CD4-positive, alpha-beta memory T cell (primary cell): ENCODE results near the gene TNMD. TPM values are rescaled to one million over a fixed set of nuclear protein-coding genes. Genes with fewer than 3 reads are reported as not detected.

ENCODE experiments used
- CTCF ChIA-PET: fragments of 350-600 bp; sonication (Branson Sonifier 250); formaldehyde crosslinking; loops from one replicate; lab custom pipeline; 2021; ENCODE audit warnings: inconsistent platforms; ENCODE audit not compliant: partially characterized antibody; lab: Charles Lee
- POLR2A ChIA-PET: fragments of 350-600 bp; sonication (Branson Sonifier 250); formaldehyde crosslinking; loops from one replicate; lab custom pipeline; 2021; ENCODE audit not compliant: partially characterized antibody; lab: Charles Lee
- DNase-seq, 5 donors: peaks; one replicate each; pipeline versions ENCODE4 v3.0.0 to v3.0.0-alpha.2; 2020 to 2022; ENCODE audit warnings: mixed read lengths in 1 of 5
- H3K27ac ChIP-seq: one replicate; pipeline ENCODE4 v1.7.0; 2013; ENCODE audit warnings: low read depth, low read length
- H3K27me3 ChIP-seq: 2 replicates; pipeline ENCODE4 v1.7.0; 2013; ENCODE audit warnings: mild to moderate bottlenecking, low read length, moderate library complexity; ENCODE audit not compliant: insufficient read depth
- H3K36me3 ChIP-seq: 2 replicates; pipeline ENCODE4 v1.7.0; 2013; ENCODE audit warnings: mild to moderate bottlenecking, low read length, moderate library complexity; ENCODE audit not compliant: insufficient read depth
- H3K4me1 ChIP-seq: 2 replicates; pipeline ENCODE4 v1.7.0; 2013; ENCODE audit warnings: mild to moderate bottlenecking, low read length, moderate library complexity; ENCODE audit not compliant: insufficient read depth
- H3K4me3 ChIP-seq, 2 donors: one replicate each; pipeline ENCODE4 v1.7.0; 2013; ENCODE audit warnings: low read length in 2 of 2, mild to moderate bottlenecking in 1 of 2
- H3K9me3 ChIP-seq, 2 donors: one replicate each; pipeline ENCODE4 v1.7.0; 2013; ENCODE audit warnings: low read length in 2 of 2, control low read depth in 1 of 2; ENCODE audit not compliant: control insufficient read depth in 1 of 2
- H3K27ac Mint-ChIP-seq, 7 donors: one replicate each; pipeline ENCODE4 v1.8.0; 2020 to 2021; ENCODE audit warnings: mixed read lengths in 7 of 7, mild to moderate bottlenecking in 6 of 7, inconsistent platforms in 3 of 7, moderate library complexity in 3 of 7
- H3K27me3 Mint-ChIP-seq, 2 donors: one replicate each; pipeline ENCODE4 v1.8.0; 2020 to 2021; ENCODE audit warnings: mixed read lengths in 2 of 2
- H3K36me3 Mint-ChIP-seq, 2 donors: one replicate each; pipeline ENCODE4 v1.8.0; 2020 to 2021; ENCODE audit warnings: mixed read lengths in 2 of 2, inconsistent platforms in 1 of 2, mild to moderate bottlenecking in 1 of 2
- H3K4me1 Mint-ChIP-seq, 4 donors: one replicate each; pipeline ENCODE4 v1.8.0; 2020 to 2021; ENCODE audit warnings: mixed read lengths in 4 of 4, mild to moderate bottlenecking in 1 of 4
- H3K4me3 Mint-ChIP-seq, 8 donors: one replicate each; pipeline ENCODE4 v1.8.0; 2020 to 2021; ENCODE audit warnings: mixed read lengths in 8 of 8, mild to moderate bottlenecking in 7 of 8, moderate library complexity in 6 of 8, inconsistent platforms in 3 of 8
- H3K9me3 Mint-ChIP-seq, 8 donors: one replicate each; pipeline ENCODE4 v1.8.0; 2020 to 2021; ENCODE audit warnings: mixed read lengths in 8 of 8, mild to moderate bottlenecking in 5 of 8, inconsistent platforms in 3 of 8, moderate library complexity in 1 of 8
- intact Hi-C: fragments of 100-400 bp; cut with micrococcal nuclease; formaldehyde crosslinking; loops from one replicate; pipeline ENCODE4 v1.15.1; 2023
- polyA plus RNA-seq, 2 donors: library from polyadenylated mRNA; unstranded; fragments of 300-500 nt; fragmentation: Illumina TruSeq; gene quantifications; one replicate each; pipeline ENCODE4 v1.2.3, GENCODE V29; 2021
- total RNA-seq, 2 experiments: library from RNA; stranded (reverse); gene quantifications; one replicate each; pipeline ENCODE4 v1.2.3, GENCODE V29; 2021

Gene TNMD
- total and polyA plus RNA-seq, 4 experiments from 2014 or later = not detected

DNA sequence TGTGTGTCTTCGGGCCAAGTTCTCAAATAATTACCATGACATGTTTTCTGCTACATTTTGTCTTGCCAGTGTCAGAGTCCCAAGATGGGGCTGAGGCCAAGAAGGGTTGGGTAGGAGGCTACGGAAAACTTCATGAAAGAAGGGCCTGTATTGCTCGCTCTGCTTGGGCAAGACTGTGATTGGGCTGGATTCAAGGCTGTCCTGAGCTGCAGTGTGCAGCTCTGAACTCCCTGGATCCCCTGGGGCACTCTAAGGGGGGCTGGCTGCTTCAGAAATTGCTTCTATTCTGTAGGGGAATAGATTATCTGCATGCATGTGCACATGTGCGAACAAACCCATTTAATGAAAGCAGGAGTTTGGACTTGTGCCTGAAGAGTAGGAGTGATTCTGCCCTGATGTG, 38.3 kb downstream of the TNMD start:
- POLR2A ChIA-PET = no interaction called here
- no peak overlapping the region for H3K4me3 Mint-ChIP-seq
- Histone ChIP-seq H3K36me3 (no peaks in the 10 kb centered on the region), H3K4me1 (peaks cover 11% of the 10 kb centered on the region), H3K9me3 (no peaks in the 10 kb centered on the region), H3K27ac (no peak overlapping the region), H3K27me3 (no peaks in the 10 kb centered on the region), H3K4me3 (no peak overlapping the region)
- H3K27me3 Mint-ChIP-seq = no peaks in the 10 kb centered on the region
- CTCF ChIA-PET = no interaction called here
- H3K4me1 Mint-ChIP-seq = peaks cover 6 to 11% (median 10%) of the 10 kb centered on the region in 4 donors
- intact Hi-C loops = no loop called here
- no peak for DNase-seq
- no peak overlapping the region for H3K27ac Mint-ChIP-seq
- peaks cover 0 to 2% (median 0%) of the 10 kb centered on the region in 8 donors for H3K9me3 Mint-ChIP-seq
- H3K36me3 Mint-ChIP-seq = no peaks in the 10 kb centered on the region

DNA sequence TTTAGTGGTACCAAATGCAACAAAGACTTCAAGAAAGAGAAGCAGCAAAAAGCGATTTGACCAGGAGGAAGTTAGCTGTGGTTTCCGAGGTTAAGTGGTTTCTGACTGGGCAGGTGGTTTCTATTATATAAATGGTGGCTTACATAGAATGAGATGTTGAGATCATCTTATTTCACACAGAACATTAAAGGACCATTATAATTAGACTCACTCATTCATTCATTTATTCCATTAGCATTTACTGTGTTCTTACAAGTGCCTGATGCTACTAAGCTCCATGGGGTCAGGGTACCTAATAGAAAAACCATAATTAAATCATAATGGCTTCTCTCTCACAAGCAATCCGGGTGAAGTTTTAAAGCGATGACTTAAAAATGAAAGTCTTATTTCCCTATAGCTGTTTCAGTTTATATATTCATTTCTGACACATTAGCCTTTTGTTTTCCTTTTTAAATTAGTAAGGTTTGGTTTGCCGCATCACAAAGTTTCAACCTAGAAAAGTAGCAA, 41.3 kb downstream of the TNMD start:
- intact Hi-C loops = no loop called here
- peaks cover 11% of the 10 kb centered on the region for H3K4me1 ChIP-seq
- H3K27ac Mint-ChIP-seq = peak overlapping the region in 1 of 7 donors; percentile 35
- H3K36me3 Mint-ChIP-seq = peaks cover 0 to 3% of the 10 kb centered on the region in 2 donors
- peak overlapping the region in 4 of 8 donors; percentile 13 to 41 (median 32) for H3K4me3 Mint-ChIP-seq
- no peaks in the 10 kb centered on the region for H3K36me3 ChIP-seq
- ChIA-PET CTCF (no interaction called here), POLR2A (no interaction called here)
- peak in 4 of 5 donors; percentile 4 to 22 (median 14) for DNase-seq
- no peak overlapping the region for H3K4me3 ChIP-seq
- H3K27me3 Mint-ChIP-seq = no peaks in the 10 kb centered on the region
- no peak overlapping the region for H3K27ac ChIP-seq
- H3K9me3 ChIP-seq = no peaks in the 10 kb centered on the region
- H3K9me3 Mint-ChIP-seq = peaks cover 0 to 2% (median 0%) of the 10 kb centered on the region in 8 donors
- no peaks in the 10 kb centered on the region for H3K27me3 ChIP-seq
- H3K4me1 Mint-ChIP-seq = peaks cover 6 to 11% (median 10%) of the 10 kb centered on the region in 4 donors

DNA sequence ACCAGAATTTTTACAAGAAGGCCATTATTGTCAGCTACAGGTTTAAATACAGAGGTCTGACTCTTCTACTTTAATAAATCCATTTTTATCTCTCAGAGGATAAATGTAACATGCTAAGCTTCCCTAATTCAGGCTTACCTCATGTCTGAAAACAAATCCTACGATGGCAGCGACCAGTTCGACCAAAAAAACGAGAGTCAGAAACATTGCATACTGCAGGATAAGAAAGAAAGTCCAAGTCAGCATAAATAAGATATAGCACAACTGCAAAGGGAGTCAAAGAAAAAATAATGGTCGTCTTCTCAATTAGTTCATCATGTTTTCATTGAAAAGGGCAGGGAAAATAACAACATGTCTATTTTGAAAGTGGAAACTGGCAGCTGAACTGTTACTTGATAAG, 50.3 kb downstream of the TNMD start:
- Mint-ChIP-seq H3K4me1 (peaks cover 0 to 18% (median 7%) of the 10 kb centered on the region in 4 donors), H3K27me3 (no peaks in the 10 kb centered on the region), H3K4me3 (peak overlapping the region in 1 of 8 donors; percentile 36), H3K27ac (peak overlapping the region in 2 of 7 donors; percentile 9 to 65), H3K9me3 (no peaks in the 10 kb centered on the region), H3K36me3 (no peaks in the 10 kb centered on the region)
- Histone ChIP-seq H3K4me1 (peaks cover 8% of the 10 kb centered on the region), H3K4me3 (no peak overlapping the region), H3K9me3 (no peaks in the 10 kb centered on the region), H3K36me3 (no peaks in the 10 kb centered on the region), H3K27me3 (no peaks in the 10 kb centered on the region), H3K27ac (no peak overlapping the region)
- DNase-seq = no peak
- CTCF ChIA-PET = interaction anchor here (1.2 kb wide), 1 partner anchor 11 kb away, joined by 3 read pairs; no protein-coding TSS in a partner anchor
- intact Hi-C loops = no loop called here
- POLR2A ChIA-PET = no interaction called here

DNA sequence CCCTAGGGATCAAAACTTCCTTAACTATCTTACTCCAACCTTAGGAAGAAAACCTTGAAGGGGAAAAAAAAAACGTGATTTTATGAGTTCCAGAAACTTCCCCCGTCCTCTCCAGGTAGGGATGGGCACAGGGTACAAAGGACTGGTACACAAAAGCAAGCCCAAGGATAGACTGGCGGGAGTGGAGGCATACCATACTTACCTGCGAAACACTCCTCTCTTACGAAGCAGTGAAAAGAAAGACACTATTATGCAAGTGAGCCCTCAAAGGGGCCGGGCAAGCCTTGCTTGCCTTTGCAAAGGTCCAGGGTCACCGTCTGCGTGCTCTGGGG, 51.2 kb downstream of the TNMD start:
- Mint-ChIP-seq H3K27ac (peak overlapping the region in 2 of 7 donors; percentile 0 to 31), H3K9me3 (no peaks in the 10 kb centered on the region), H3K27me3 (no peaks in the 10 kb centered on the region), H3K36me3 (no peaks in the 10 kb centered on the region), H3K4me1 (peaks cover 0 to 18% (median 7%) of the 10 kb centered on the region in 4 donors), H3K4me3 (peak overlapping the region; percentile 64 to 97 (median 94))
- DNase-seq = no peak
- POLR2A ChIA-PET = interaction anchor here (1.0 kb wide), 1 partner anchor 1518 kb away, joined by 3 read pairs; no protein-coding TSS in a partner anchor
- intact Hi-C loops = loop anchor here (2.0 kb wide), 1 partner anchor 123 kb away; no protein-coding TSS in a partner anchor
- Histone ChIP-seq H3K4me3 (peak overlapping the region in 1 of 2 donors; percentile 35), H3K4me1 (peaks cover 8% of the 10 kb centered on the region), H3K27me3 (no peaks in the 10 kb centered on the region), H3K36me3 (no peaks in the 10 kb centered on the region), H3K9me3 (no peaks in the 10 kb centered on the region), H3K27ac (peak overlapping the region; percentile 38)
- CTCF ChIA-PET = interaction anchor here (1.2 to 2.1 kb wide), 3 partner anchors 10 to 27 kb away, joined by 3 to 6 read pairs (median 5); no protein-coding TSS in a partner anchor

DNA sequence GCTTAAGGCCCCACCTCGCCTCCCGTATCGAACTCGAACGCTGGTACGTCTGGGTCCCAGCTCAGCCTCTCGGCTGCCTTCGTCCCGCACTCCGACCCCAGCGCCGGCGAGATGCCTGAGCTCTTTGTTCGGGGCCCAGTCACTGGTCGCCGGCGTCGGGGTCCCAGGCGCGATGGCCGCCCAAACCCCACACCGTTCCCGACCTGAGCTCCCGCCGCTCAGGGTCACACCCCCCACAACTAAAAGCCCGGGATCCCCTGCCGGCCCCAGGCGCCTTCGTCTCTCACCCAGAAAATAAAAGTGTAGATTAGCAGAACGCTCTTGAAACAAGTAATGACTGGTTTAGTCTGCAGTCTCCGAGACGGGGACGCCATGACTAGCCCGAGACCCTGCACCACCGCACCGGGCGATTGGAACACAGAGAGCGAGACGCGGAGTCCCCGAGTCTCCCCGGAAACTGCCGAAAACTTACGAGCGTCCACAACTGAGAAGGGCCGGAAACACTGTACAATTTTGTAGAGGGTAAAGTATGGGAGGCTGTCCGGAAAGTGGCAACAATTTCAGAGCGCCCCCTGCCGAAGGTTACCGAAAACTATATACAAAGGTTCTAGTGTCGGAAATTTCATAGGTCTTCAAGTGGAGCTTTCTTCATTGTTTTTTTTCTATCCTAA, 51.7 kb downstream of the TNMD start, which contains the start of gene TSPAN6:
TSPAN6 (minus strand) TSS at position 486 of the 671 bp plus-strand sequence; CDS start at position 374, 112 bp downstream.
- Histone ChIP-seq H3K27ac (peak within 1 kb of the TSS; percentile 38), H3K4me1 (peaks cover 8% of the 10 kb centered on the region), H3K36me3 (no peaks in the 10 kb centered on the region), H3K27me3 (no peaks in the 10 kb centered on the region), H3K4me3 (peak within 1 kb of the TSS in 1 of 2 donors; percentile 35), H3K9me3 (no peaks in the 10 kb centered on the region)
- peaks cover 0 to under 1% of the 10 kb centered on the region in 2 donors for H3K27me3 Mint-ChIP-seq
- intact Hi-C loops = loop anchor here (2.0 kb wide), 1 partner anchor 124 kb away; no protein-coding TSS in a partner anchor
- no peaks in the 10 kb centered on the region for H3K9me3 Mint-ChIP-seq
- peak within 1 kb of the TSS; percentile 40 to 95 (median 91) for H3K27ac Mint-ChIP-seq
- peak; percentile 73 to 80 (median 77) for DNase-seq
- ChIA-PET POLR2A (interaction anchor here (1.0 kb wide), 2 partner anchors 10 to 1518 kb away, joined by 3 read pairs; no protein-coding TSS in a partner anchor), CTCF (interaction anchor here (1.2 to 2.1 kb wide), 5 partner anchors 10 to 132 kb away, joined by 3 to 8 read pairs (median 6); no protein-coding TSS in a partner anchor)
- H3K4me3 Mint-ChIP-seq = peak within 1 kb of the TSS; percentile 92 to 97 (median 96)
- no peaks in the 10 kb centered on the region for H3K36me3 Mint-ChIP-seq
- H3K4me1 Mint-ChIP-seq = peaks cover 0 to 18% (median 7%) of the 10 kb centered on the region in 4 donors

DNA sequence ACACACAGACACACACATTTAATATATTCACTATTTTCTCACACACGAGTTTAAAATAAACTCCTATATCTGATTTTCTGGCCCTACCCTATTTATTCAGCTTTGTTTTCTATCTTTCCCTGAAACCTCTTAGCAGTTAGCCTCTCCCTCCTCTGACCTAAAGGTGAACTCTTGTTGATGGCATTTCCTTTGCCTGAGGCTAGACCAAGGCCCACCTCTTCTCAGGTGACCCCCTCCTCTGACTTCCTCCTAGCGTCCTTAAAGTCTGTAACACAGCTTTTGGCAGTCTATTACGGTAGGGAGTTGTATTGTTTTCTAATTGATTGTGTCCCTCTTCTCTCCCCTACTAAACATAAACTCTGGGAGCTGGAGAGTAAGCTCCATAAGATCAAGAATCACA, 57.6 kb downstream of the TNMD start:
- intact Hi-C loops = no loop called here
- peaks cover 9 to 10% of the 10 kb centered on the region in 2 donors for H3K27me3 Mint-ChIP-seq
- Histone ChIP-seq H3K36me3 (no peaks in the 10 kb centered on the region), H3K4me3 (no peak overlapping the region), H3K9me3 (no peaks in the 10 kb centered on the region), H3K27ac (no peak overlapping the region), H3K27me3 (no peaks in the 10 kb centered on the region), H3K4me1 (peaks cover under 1% of the 10 kb centered on the region)
- no peaks in the 10 kb centered on the region for H3K36me3 Mint-ChIP-seq
- ChIA-PET CTCF (no interaction called here), POLR2A (no interaction called here)
- H3K27ac Mint-ChIP-seq = peak overlapping the region in 1 of 7 donors; percentile 32
- H3K4me1 Mint-ChIP-seq = peaks cover 0 to under 1% (median 0%) of the 10 kb centered on the region in 4 donors
- no peak overlapping the region for H3K4me3 Mint-ChIP-seq
- DNase-seq = no peak
- H3K9me3 Mint-ChIP-seq = no peaks in the 10 kb centered on the region

DNA sequence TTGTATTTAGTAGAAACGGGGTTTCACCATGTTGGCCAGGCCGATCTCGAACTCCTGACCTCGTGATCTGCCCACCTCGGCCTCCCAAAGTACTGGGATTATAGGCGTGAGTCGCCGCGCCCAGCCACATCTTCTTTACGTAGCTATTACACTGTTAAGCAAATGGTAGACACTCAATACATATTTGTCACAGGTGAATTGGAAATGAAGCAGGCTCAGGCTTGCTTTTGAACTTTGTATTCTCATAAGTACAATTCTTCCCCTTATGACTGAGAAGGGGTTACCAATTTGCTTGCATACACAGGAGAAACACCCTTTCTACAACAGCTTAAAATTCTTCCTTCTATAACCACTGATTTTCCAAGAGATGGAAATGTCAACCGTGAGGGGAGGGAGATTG, 58.5 kb downstream of the TNMD start:
- no peaks in the 10 kb centered on the region for H3K36me3 ChIP-seq
- no peak for DNase-seq
- ChIA-PET CTCF (no interaction called here), POLR2A (no interaction called here)
- no peaks in the 10 kb centered on the region for H3K4me1 ChIP-seq
- no peaks in the 10 kb centered on the region for H3K36me3 Mint-ChIP-seq
- H3K27me3 ChIP-seq = no peaks in the 10 kb centered on the region
- H3K27ac Mint-ChIP-seq = no peak overlapping the region
- no peak overlapping the region for H3K4me3 Mint-ChIP-seq
- intact Hi-C loops = no loop called here
- no peak overlapping the region for H3K27ac ChIP-seq
- H3K9me3 ChIP-seq = no peaks in the 10 kb centered on the region
- H3K4me3 ChIP-seq = no peak overlapping the region
- H3K4me1 Mint-ChIP-seq = no peaks in the 10 kb centered on the region
- no peaks in the 10 kb centered on the region for H3K9me3 Mint-ChIP-seq
- H3K27me3 Mint-ChIP-seq = peaks cover 9 to 10% of the 10 kb centered on the region in 2 donors
